ENCODE data around the gene ETFDH. TPM values are rescaled to one million over a fixed set of nuclear protein-coding genes. Genes with fewer than 3 reads are reported as not detected.

The ETFDH gene
- total and polyA plus RNA-seq, 9 of the 15 experiments (the other 6 are each of a cell fraction or from before 2014, with no cell fraction given): 14.6 to 33.6 (median 25.9) TPM

GRCh38 chr4:158671915-158672806 is at the start of gene ETFDH (continued):
- peak; percentile 95 for TF ChIP-seq E4F1 (CRISPR knock-in tag; IDR thresholded peaks at IDR 0.05; ENCODE audit: borderline replicate concordance)
- no peak for TF ChIP-seq MITF (IDR thresholded peaks at IDR 0.05)
- peak; percentile 92 for TF ChIP-seq SP1 (CRISPR knock-in tag; IDR thresholded peaks at IDR 0.05)
- no peak for TF ChIP-seq HNRNPUL1 (IDR thresholded peaks at IDR 0.05; ENCODE audit: low read length)
- no peak for TF ChIP-seq MEF2D (tag; conservative IDR thresholded peaks at IDR 0.05; ENCODE audit: low read depth)
- no peak; the same call in 1 of the 2 replicates for TF ChIP-seq TEAD4 (IDR thresholded peaks at IDR 0.05; ENCODE audit: low read length)
- TF ChIP-seq TEAD4 (CRISPR knock-in tag; IDR thresholded peaks at IDR 0.05; ENCODE audit: borderline replicate concordance): no peak
- 0 out of 2 replicates have a peak, but pooled peaks have one; percentile 88 for TF ChIP-seq NR1H2 (CRISPR knock-in tag; IDR thresholded peaks at IDR 0.05)
- TF ChIP-seq RBM34 (IDR thresholded peaks at IDR 0.05; ENCODE audit: borderline replicate concordance, insufficient read depth, low read length): no peak
- no peak for TF ChIP-seq ID3 (CRISPR knock-in tag; IDR thresholded peaks at IDR 0.05)
- peak; percentile 89 for TF ChIP-seq ID3 (tag; IDR thresholded peaks at IDR 0.05)
- no peak for TF ChIP-seq SAFB2 (IDR thresholded peaks at IDR 0.05; ENCODE audit: borderline replicate concordance, low read depth, low read length, severe bottlenecking)
- TF ChIP-seq MYC (IDR thresholded peaks at IDR 0.05; ENCODE audit: low read depth, low read length): peak; percentile 77; the same call in 1 of the 2 replicates
- peak; percentile 36; the same call in 1 of the 2 replicates for TF ChIP-seq MYC (CRISPR knock-in tag; IDR thresholded peaks at IDR 0.05; ENCODE audit: borderline replicate concordance, low read depth)
- no peak for TF ChIP-seq NCOA4 (IDR thresholded peaks at IDR 0.05; ENCODE audit: partially characterized antibody)
- TF ChIP-seq ZSCAN32 (CRISPR knock-in tag; IDR thresholded peaks at IDR 0.05): peak; percentile 95
- TF ChIP-seq PML (IDR thresholded peaks at IDR 0.05; ENCODE audit: low read length): no peak; the same call in 1 of the 2 replicates
- TF ChIP-seq IRF9 (tag; IDR thresholded peaks at IDR 0.05): peak; percentile 95
- no peak for TF ChIP-seq ZBTB9 (CRISPR knock-in tag; IDR thresholded peaks at IDR 0.05)
- no peak for TF ChIP-seq RFX7 (CRISPR knock-in tag; IDR thresholded peaks at IDR 0.05)
- TF ChIP-seq ADNP (tag; IDR thresholded peaks at IDR 0.05): no peak
- peak; percentile 24; the same call in 1 of the 2 replicates for TF ChIP-seq NFIC (IDR thresholded peaks at IDR 0.05)

Measured in K562 (cell line).